ENCODE data around the gene MRS2.

MRS2 gene

GRCh38 chr6:24428615-24429014 is 25.9 kb downstream of the MRS2 start:
- no peak for DNase-seq (ENCODE audit: low read depth in 3 of 3, low spot score in 1 of 3)

- DNase-seq (ENCODE audit: low read depth in 3 of 3, low spot score in 1 of 3) = no peak
Measured at GRCh38 chr6:24429146-24429545, 26.4 kb downstream of the MRS2 start.

- DNase-seq (ENCODE audit: low read depth in 3 of 3, low spot score in 1 of 3) = no peak
Measured at GRCh38 chr6:24430086-24430485, 27.4 kb downstream of the MRS2 start.

GRCh38 chr6:24431045-24431451 is 28.3 kb downstream of the MRS2 start:
- no peak for DNase-seq (ENCODE audit: low read depth in 3 of 3, low spot score in 1 of 3)

- no peak for DNase-seq (ENCODE audit: low read depth in 3 of 3, low spot score in 1 of 3)
Measured at GRCh38 chr6:24432611-24433010, 29.9 kb downstream of the MRS2 start.

- DNase-seq (ENCODE audit: low read depth in 3 of 3, low spot score in 1 of 3) = no peak
Measured at GRCh38 chr6:24436979-24437378, 34.2 kb downstream of the MRS2 start.

- no peak for DNase-seq (ENCODE audit: low read depth in 3 of 3, low spot score in 1 of 3)
Measured at GRCh38 chr6:24439858-24440539, 37.3 kb downstream of the MRS2 start.

GRCh38 chr6:24440897-24441598 is 38.3 kb downstream of the MRS2 start:
- no peak for DNase-seq (ENCODE audit: low read depth in 3 of 3, low spot score in 1 of 3)

GRCh38 chr6:24441599-24441904 is 38.8 kb downstream of the MRS2 start:
- no peak for DNase-seq (ENCODE audit: low read depth in 3 of 3, low spot score in 1 of 3)

- no peak for DNase-seq (ENCODE audit: low read depth in 3 of 3, low spot score in 1 of 3)
Measured at GRCh38 chr6:24444588-24444987, 41.9 kb downstream of the MRS2 start.

GRCh38 chr6:24445704-24446103 is 43.0 kb downstream of the MRS2 start:
- DNase-seq (ENCODE audit: low read depth in 3 of 3, low spot score in 1 of 3) = no peak

- no peak for DNase-seq (ENCODE audit: low read depth in 3 of 3, low spot score in 1 of 3)
Measured at GRCh38 chr6:24446670-24447069, 43.9 kb downstream of the MRS2 start.

GRCh38 chr6:24448396-24448795 is 45.7 kb downstream of the MRS2 start:
- no peak for DNase-seq (ENCODE audit: low read depth in 3 of 3, low spot score in 1 of 3)

- DNase-seq (ENCODE audit: low read depth in 3 of 3, low spot score in 1 of 3) = no peak
Measured at GRCh38 chr6:24448828-24449525, 46.2 kb downstream of the MRS2 start.

- DNase-seq (ENCODE audit: low read depth in 3 of 3, low spot score in 1 of 3) = no peak
Measured at GRCh38 chr6:24451581-24452388, 49.0 kb downstream of the MRS2 start.

- DNase-seq (ENCODE audit: low read depth in 3 of 3, low spot score in 1 of 3) = no peak
Measured at GRCh38 chr6:24453921-24454320, 51.2 kb downstream of the MRS2 start.

- DNase-seq (ENCODE audit: low read depth in 3 of 3, low spot score in 1 of 3) = no peak
Measured at GRCh38 chr6:24454452-24454851, 51.7 kb downstream of the MRS2 start.

- DNase-seq (ENCODE audit: low read depth in 3 of 3, low spot score in 1 of 3) = no peak
Measured at GRCh38 chr6:24455061-24455460, 52.3 kb downstream of the MRS2 start.

- no peak for DNase-seq (ENCODE audit: low read depth in 3 of 3, low spot score in 1 of 3)
Measured at GRCh38 chr6:24458134-24458533, 55.4 kb downstream of the MRS2 start.

- DNase-seq (ENCODE audit: low read depth in 3 of 3, low spot score in 1 of 3) = no peak
Measured at GRCh38 chr6:24458941-24459340, 56.2 kb downstream of the MRS2 start.

GRCh38 chr6:24460966-24461365 is 58.2 kb downstream of the MRS2 start:
- no peak for DNase-seq (ENCODE audit: low read depth in 3 of 3, low spot score in 1 of 3)

All from stimulated activated CD4-positive, alpha-beta T cell treated with anti-CD3 and anti-CD28 coated beads, TNF-alpha, amount 100 ng/mL, for 1 hour (primary cell).